H1 (cell line): ENCODE data around the gene POLR3K. TPM values are rescaled to one million over a fixed set of nuclear protein-coding genes. Genes with fewer than 3 reads are reported as not detected.

Experiments used
- CTCF ChIA-PET: fragments of 300-600 bp; sonication (Branson Sonifier 250); formaldehyde crosslinking; loops from one replicate; lab custom pipeline; 2021; ENCODE audit not compliant: partially characterized antibody; lab: Charles Lee
- POLR2A ChIA-PET: fragments of 300-600 bp; sonication (Branson Sonifier 250); formaldehyde crosslinking; loops from one replicate; lab custom pipeline; 2021; ENCODE audit warnings: inconsistent platforms; ENCODE audit not compliant: partially characterized antibody; lab: Charles Lee
- DNase-seq, 2 experiments: peaks; one replicate each; pipeline versions ENCODE4 v3.0.0 to v3.0.0-alpha.2; 2010 to 2022; ENCODE audit warnings: low spot score in 2 of 2, low read depth in 1 of 2, mixed read lengths in 1 of 2
- FAIRE-seq: peaks from 2 replicates; lab custom pipeline; 2011; peaks lifted over from hg19 to GRCh38; lab: Jason Lieb, UNC
- H2AFZ ChIP-seq: 2 replicates; pipeline ENCODE4 v1.8.1; 2012; ENCODE audit warnings: low read length, inconsistent platforms
- H2AK5ac ChIP-seq: 2 replicates; pipeline ENCODE4 v1.6.1; 2013; ENCODE audit warnings: low read depth, low read length
- H2BK120ac ChIP-seq: replicated peaks from 2 replicates; pipeline ENCODE3; 2013; ENCODE audit warnings: low read depth, low read length, inconsistent platforms
- H2BK12ac ChIP-seq: 2 replicates; pipeline ENCODE4 v1.6.1; 2013; ENCODE audit warnings: low read depth, low read length
- H2BK15ac ChIP-seq: 2 replicates; pipeline ENCODE4 v1.6.1; 2013; ENCODE audit warnings: low read length
- H2BK20ac ChIP-seq: 2 replicates; pipeline ENCODE4 v1.6.1; 2013; ENCODE audit warnings: low read length
- H2BK5ac ChIP-seq: 2 replicates; pipeline ENCODE4 v1.6.1; 2013; ENCODE audit warnings: low read depth, low read length
- H3K14ac ChIP-seq: 2 replicates; pipeline ENCODE4 v1.6.1; 2013; ENCODE audit warnings: inconsistent platforms; ENCODE audit not compliant: insufficient read length
- H3K18ac ChIP-seq: 2 replicates; pipeline ENCODE4 v1.6.1; 2013; ENCODE audit warnings: low read length; ENCODE audit errors: extremely low read depth
- H3K23ac ChIP-seq: 2 replicates; pipeline ENCODE4 v1.6.1; 2013; ENCODE audit warnings: inconsistent platforms; ENCODE audit not compliant: insufficient read length
- H3K23me2 ChIP-seq: 2 replicates; pipeline ENCODE4 v1.6.1; 2013; ENCODE audit warnings: low read depth, low read length
- H3K27ac ChIP-seq: 2 replicates; pipeline ENCODE4 v1.6.1; 2011; ENCODE audit warnings: low read depth, low read length, inconsistent platforms
- H3K27me3 ChIP-seq, 4 experiments: replicated peaks in 1 of 4; 1 replicate in 1 of 4; 2 replicates in 3 of 4; pipeline versions ENCODE4 v1.6.1 to v1.8.1; 2011 to 2013; ENCODE audit warnings: low read length in 3 of 4, mild to moderate bottlenecking in 3 of 4, inconsistent platforms in 2 of 4, mixed read lengths in 2 of 4, moderate library complexity in 1 of 4; ENCODE audit not compliant: control insufficient read depth in 3 of 4, insufficient read depth in 3 of 4; ENCODE audit errors: extremely low read depth in 1 of 4
- H3K36me3 ChIP-seq, 4 experiments: 2 replicates each; pipeline versions ENCODE4 v1.6.1 to v1.8.1; 2011 to 2013; ENCODE audit warnings: mild to moderate bottlenecking in 4 of 4, low read length in 3 of 4, moderate library complexity in 2 of 4, control low read depth in 1 of 4, inconsistent platforms in 1 of 4; ENCODE audit not compliant: insufficient read depth in 4 of 4, control insufficient read depth in 2 of 4
- H3K4ac ChIP-seq: replicated peaks from 2 replicates; pipeline ENCODE3; 2013; ENCODE audit warnings: low read length, low read depth, mixed read lengths, inconsistent platforms; ENCODE audit not compliant: insufficient read length
- H3K4me1 ChIP-seq, 4 experiments: replicated peaks in 1 of 4; 1 replicate in 1 of 4; 2 replicates in 3 of 4; pipeline versions ENCODE4 v1.6.1 to v1.8.1; 2011 to 2013; ENCODE audit warnings: low read length in 3 of 4, inconsistent platforms in 2 of 4, mixed read lengths in 1 of 4; ENCODE audit not compliant: insufficient read depth in 4 of 4, control insufficient read depth in 3 of 4
- H3K4me2 ChIP-seq, 2 experiments: 2 replicates each; pipeline versions ENCODE4 v1.6.1 to v1.8.1; 2011 to 2013; ENCODE audit warnings: low read depth in 2 of 2, low read length in 2 of 2, control low read depth in 1 of 2, inconsistent platforms in 1 of 2, mild to moderate bottlenecking in 1 of 2; ENCODE audit not compliant: insufficient read depth in 1 of 2
- H3K4me3 ChIP-seq, 4 experiments: fragments of 200-600, 300-600 bp in 1 of 4; sonication (generic), shearing (Covaris generic), sonication (Bioruptor Twin) in 1 of 4; 2 replicates each; pipeline versions ENCODE4 v1.5.1 to v1.8.1; 2011 to 2016; ENCODE audit warnings: low read length in 4 of 4, low read depth in 3 of 4, control low read depth in 2 of 4, inconsistent platforms in 2 of 4, mild to moderate bottlenecking in 2 of 4, mixed read lengths in 1 of 4, moderate library complexity in 1 of 4; ENCODE audit not compliant: insufficient read depth in 2 of 4; ENCODE audit errors: extremely low read depth in 1 of 4
- H3K56ac ChIP-seq: replicated peaks from 2 replicates; pipeline ENCODE3; 2013; ENCODE audit warnings: low read depth, mild to moderate bottlenecking, mixed read lengths, low read length, inconsistent platforms; ENCODE audit not compliant: insufficient read length
- H3K79me1 ChIP-seq: 2 replicates; pipeline ENCODE4 v1.6.1; 2013; ENCODE audit warnings: low read depth, low read length, control low read depth
- H3K79me2 ChIP-seq, 2 experiments: 2 replicates each; pipeline versions ENCODE4 v1.6.1 to v1.8.1; 2012 to 2013; ENCODE audit warnings: low read length in 2 of 2, mild to moderate bottlenecking in 2 of 2, inconsistent platforms in 1 of 2; ENCODE audit not compliant: insufficient read depth in 2 of 2, control insufficient read depth in 1 of 2
- H3K9ac ChIP-seq, 4 experiments: replicated peaks in 1 of 4; 1 replicate in 1 of 4; 2 replicates in 3 of 4; pipeline versions ENCODE4 v1.6.1 to v1.8.1; 2011 to 2013; ENCODE audit warnings: low read depth in 3 of 4, low read length in 3 of 4, control low read depth in 2 of 4, mild to moderate bottlenecking in 2 of 4, moderate library complexity in 2 of 4, inconsistent platforms in 1 of 4; ENCODE audit errors: extremely low read depth in 1 of 4
- H3K9me3 ChIP-seq, 2 experiments: 2 replicates each; pipeline versions ENCODE4 v1.6.1 to v1.8.1; 2012 to 2013; ENCODE audit warnings: mild to moderate bottlenecking in 2 of 2, moderate library complexity in 2 of 2, control low read depth in 1 of 2, inconsistent platforms in 1 of 2, low read depth in 1 of 2, low read length in 1 of 2, mixed read lengths in 1 of 2; ENCODE audit not compliant: insufficient read depth in 2 of 2
- H4K20me1 ChIP-seq, 2 experiments: replicated peaks in 1 of 2; 2 replicates each; pipeline versions ENCODE3 to v1.8.1; 2011 to 2013; ENCODE audit warnings: inconsistent platforms in 2 of 2, low read length in 2 of 2, mild to moderate bottlenecking in 1 of 2; ENCODE audit not compliant: insufficient read depth in 2 of 2, control insufficient read depth in 1 of 2
- H4K5ac ChIP-seq: 2 replicates; pipeline ENCODE4 v1.6.1; 2013; ENCODE audit warnings: low read length, low read depth, mixed read lengths, inconsistent platforms; ENCODE audit not compliant: insufficient read length
- H4K8ac ChIP-seq: 2 replicates; pipeline ENCODE4 v1.8.0; 2013; ENCODE audit warnings: mild to moderate bottlenecking, moderate library complexity, low read length, inconsistent platforms; ENCODE audit not compliant: insufficient read depth; ENCODE audit errors: extremely low read depth
- H4K91ac ChIP-seq: replicated peaks from 2 replicates; pipeline ENCODE3; 2013; ENCODE audit warnings: low read length, mixed read lengths, inconsistent platforms; ENCODE audit not compliant: insufficient read length
- CEBPB ChIP-seq: IDR thresholded peaks from 2 replicates; pipeline ENCODE4 v1.6.1; 2012; ENCODE audit warnings: low read depth, low read length
- CTCF ChIP-seq, 3 experiments: IDR thresholded peaks; 1 replicate in 2 of 3; 2 replicates in 1 of 3; pipeline versions ENCODE4 v1.5.1 to v1.6.1; 2011; ENCODE audit warnings: low read length in 3 of 3, mild to moderate bottlenecking in 3 of 3, inconsistent platforms in 2 of 3, low read depth in 1 of 3, moderate library complexity in 1 of 3; ENCODE audit not compliant: insufficient read depth in 1 of 3; ENCODE audit errors: control extremely low read depth in 1 of 3
- KDM1A ChIP-seq: fragments of 200-600, 300-600 bp; sonication (generic); IDR thresholded peaks from 2 replicates; pipeline ENCODE4 v1.7.1; 2016; ENCODE audit warnings: mild to moderate bottlenecking, low read length, borderline replicate concordance
- POLR2A ChIP-seq, 2 experiments: IDR thresholded peaks; 1 replicate in 1 of 2; 2 replicates in 1 of 2; pipeline ENCODE4 v1.6.1; 2011; ENCODE audit warnings: low read depth in 2 of 2, low read length in 2 of 2, mild to moderate bottlenecking in 2 of 2; ENCODE audit errors: control extremely low read depth in 1 of 2
- SRF ChIP-seq: IDR thresholded peaks from 2 replicates; pipeline ENCODE4 v1.6.1; 2011; ENCODE audit warnings: mild to moderate bottlenecking, low read depth, low read length, moderate library complexity
- WGBS, 2 experiments: shearing (Covaris generic) in 1 of 2; methylation state at CpG; one replicate each; pipeline versions ENCODE4 v1.1.6 to v1.1.7; 2013 to 2015; ENCODE audit warnings: low lambda C conversion rate in 2 of 2, mixed read lengths in 2 of 2, inconsistent platforms in 1 of 2, low coverage in 1 of 2, missing lambda C conversion rate in 1 of 2; ENCODE audit not compliant: insufficient replicate concordance in 2 of 2, insufficient coverage in 1 of 2, insufficient read length in 1 of 2; ENCODE audit errors: extremely low coverage in 1 of 2, missing lambda C conversion rate in 1 of 2; 5-methylcytosine and 5-hydroxymethylcytosine counted together
- polyA plus RNA-seq, 7 experiments: library from polyadenylated mRNA; depleted of rRNA in 3 of 7; stranded (reverse) in 5 of 7; unstranded in 2 of 7; fragments of >200 nt in 5 of 7; fragments of 200-250 nt in 2 of 7; gene quantifications; 1 replicate in 5 of 7; 2 replicates in 1 of 7; 4 replicates in 1 of 7; pipeline versions ENCODE4 v1.2.1 to v1.2.3, GENCODE V29; 2011 to 2013; ENCODE audit warnings: missing spikeins in 2 of 7, mixed read lengths in 2 of 7
- total RNA-seq: library from RNA; stranded (reverse); fragmentation: NEBNext Ultra II Directional; extraction: Animal tissue kit (Norgen Biotek cat#: 25700); gene quantifications from 2 replicates; pipeline ENCODE4 v1.2.1, GENCODE V29; 2021
- TF ChIP-seq, protein P1 (sequence below): IDR thresholded peaks from 2 replicates; pipeline ENCODE4 v1.6.1; 2012; ENCODE audit warnings: inconsistent platforms

POLR3K gene
- total and polyA plus RNA-seq, 2 of the 8 experiments (the other 6 are each of a cell fraction or from before 2014, with no cell fraction given), result 45.4 to 80.5 TPM

- Histone ChIP-seq H3K36me3 (peaks cover 0 to 2% (median 0%) of the 10 kb centered on the region in 4 experiments; a peak in 1 of 8 replicates), H3K9ac (no peak overlapping the region), H2BK5ac (peak overlapping the region; percentile 48; the same call in 1 of the 2 replicates), H3K9me3 (no peaks in the 10 kb centered on the region), H4K91ac (peak overlapping the region; percentile 25), H3K56ac (no peak overlapping the region), H3K4me2 (0 out of 4 replicates have a peak overlapping the region, but pooled peaks of 1 of the 2 experiments have one; percentile 9), H2BK15ac (0 out of 2 replicates have a peak overlapping the region, but pooled peaks have one; percentile 81), H3K79me2 (0 out of 4 replicates have a peak, but pooled peaks cover 0 to under 1% of the 10 kb centered on the region in 2 experiments), H3K27ac (no peak overlapping the region), H2AK5ac (no peak overlapping the region), H2BK120ac (no peak overlapping the region), H3K14ac (no peak overlapping the region), H2BK12ac (peak overlapping the region; percentile 90; the same call in 1 of the 2 replicates), H3K79me1 (no peaks in the 10 kb centered on the region), H2AFZ (no peak overlapping the region), H3K4me1 (peaks cover 8 to 64% (median 48%) of the 10 kb centered on the region in 4 experiments), H2BK20ac (peak overlapping the region; percentile 80; the same call in 1 of the 2 replicates), H3K4ac (no peak overlapping the region), H4K8ac (peak overlapping the region; percentile 12), H3K4me3 (no peak overlapping the region), H3K23me2 (peaks cover 24% of the 10 kb centered on the region; the same call in 1 of the 2 replicates), H4K5ac (no peak overlapping the region), H3K23ac (no peak overlapping the region), H3K18ac (peak overlapping the region; percentile 51; the same call in 1 of the 2 replicates), H4K20me1 (peaks cover 0 to 5% of the 10 kb centered on the region in 2 experiments), H3K27me3 (peaks cover 0 to 4% (median 3%) of the 10 kb centered on the region in 4 experiments; a peak in 3 of 7 replicates)
- WGBS, 2 experiments, result 81% methylated on average over 8 of the region's 11 CpGs; no CpG with 5 or more reads in 1 of the 2 experiments
- DNase-seq, result no peak
- FAIRE-seq, result no peak
- POLR2A ChIA-PET, result interaction anchor here (0.6 to 16.6 kb wide), 11 partner anchors 7 to 147 kb away, joined by 3 to 153 read pairs (median 4); partner anchors contain the start of genes POLR3K and SNRNP25
- CTCF ChIA-PET, result interaction anchor here (0.5 to 25.7 kb wide), 6 partner anchors 10 to 286 kb away, joined by 3 to 856 read pairs (median 12); partner anchors contain the start of genes MPG and RHBDF1
- TF ChIP-seq, protein P1, sequence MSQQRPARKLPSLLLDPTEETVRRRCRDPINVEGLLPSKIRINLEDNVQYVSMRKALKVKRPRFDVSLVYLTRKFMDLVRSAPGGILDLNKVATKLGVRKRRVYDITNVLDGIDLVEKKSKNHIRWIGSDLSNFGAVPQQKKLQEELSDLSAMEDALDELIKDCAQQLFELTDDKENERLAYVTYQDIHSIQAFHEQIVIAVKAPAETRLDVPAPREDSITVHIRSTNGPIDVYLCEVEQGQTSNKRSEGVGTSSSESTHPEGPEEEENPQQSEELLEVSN, result no peak
- TF ChIP-seq SRF (no peak), POLR2A (IDR thresholded peaks at IDR 0.05; ENCODE audit: control extremely low read depth in 1 of 2, low read depth in 2 of 2, low read length in 2 of 2) (0 out of 3 replicates have a peak, but pooled peaks of 1 of the 2 experiments have one; percentile 29), CEBPB (peak; percentile 100), CTCF (IDR thresholded peaks at IDR 0.05; ENCODE audit: control extremely low read depth in 1 of 3, insufficient read depth in 1 of 3, low read depth in 1 of 3, low read length in 3 of 3) (peak; percentile 30 to 41 (median 36); a peak in 3 of 4 replicates), KDM1A (no peak)
Observed at GRCh38 chr16:75580-76501, 22.4 kb upstream of the POLR3K start.
